ENCODE measurements around the gene TTLL11.

GRCh38 chr9:122110100-122110833 lies 17.2 kb upstream of the TTLL11 start:
- TF ChIP-seq CTCF (IDR thresholded peaks at IDR 0.05) = no peak
- no peak for TF ChIP-seq POLR2A (IDR thresholded peaks at IDR 0.05)

Data from suprapubic skin (tissue), 3 donors.